OCI-LY7 (cell line): Measurements from ENCODE around the gene MAP3K5. TPM values are rescaled to one million over a fixed set of nuclear protein-coding genes. Genes with fewer than 3 reads are reported as not detected.

Source experiments
- BruUV-seq: library from RNA; stranded (reverse); fragments of 400-500 nt; replicated peaks from 2 replicates; lab custom pipeline; 2021; lab: Mats Ljungman, UMichigan
- CTCF ChIA-PET: fragments of 300-600 bp; sonication (Branson Sonifier 250); formaldehyde crosslinking; loops from one replicate; lab custom pipeline; 2022; ENCODE audit warnings: antibody characterized with exemption; ENCODE audit not compliant: unreplicated experiment; lab: Charles Lee
- POLR2A ChIA-PET: fragments of 300-600 bp; sonication (Branson Sonifier 250); formaldehyde crosslinking; loops from one replicate; lab custom pipeline; 2022; ENCODE audit warnings: antibody characterized with exemption; lab: Charles Lee
- DNase-seq: peaks from one replicate; pipeline ENCODE4 v3.0.0-alpha.2; 2015; ENCODE audit warnings: low spot score
- H2AFZ ChIP-seq: fragments of 200-600 bp; sonication (generic), shearing (Covaris generic); 2 replicates; pipeline ENCODE4 v1.6.1; 2014; ENCODE audit warnings: mild to moderate bottlenecking, antibody characterized with exemption, low read length, moderate library complexity
- H3K27ac ChIP-seq: fragments of 200-600 bp; sonication (generic); 2 replicates; pipeline ENCODE4 v1.5.1; 2014; ENCODE audit warnings: mixed run types, low read depth, mild to moderate bottlenecking, moderate library complexity, low read length, inconsistent platforms; ENCODE audit not compliant: poor library complexity, severe bottlenecking
- H3K36me3 ChIP-seq: fragments of 200-600 bp; sonication (generic); 2 replicates; pipeline ENCODE4 v1.6.1; 2014; ENCODE audit warnings: mild to moderate bottlenecking, antibody characterized with exemption, low read length, moderate library complexity, mixed read lengths; ENCODE audit not compliant: insufficient read depth
- H3K4me1 ChIP-seq: fragments of 200-600 bp; sonication (generic); 2 replicates; pipeline ENCODE4 v1.5.1; 2014; ENCODE audit warnings: mild to moderate bottlenecking, low read length; ENCODE audit not compliant: insufficient read depth, poor library complexity, severe bottlenecking
- H3K4me2 ChIP-seq: fragments of 200-600 bp; sonication (generic); 2 replicates; pipeline ENCODE4 v1.6.1; 2014; ENCODE audit warnings: mild to moderate bottlenecking, low read length
- H3K4me3 ChIP-seq: fragments of 200-600 bp; sonication (generic); 2 replicates; pipeline ENCODE4 v1.5.1; 2014; ENCODE audit warnings: mild to moderate bottlenecking, low read depth, low read length; ENCODE audit not compliant: poor library complexity, severe bottlenecking
- H3K79me2 ChIP-seq: fragments of 200-600 bp; sonication (generic); 2 replicates; pipeline ENCODE4 v1.6.1; 2016; ENCODE audit warnings: low read depth, mild to moderate bottlenecking, low read length, moderate library complexity, mixed read lengths; ENCODE audit not compliant: insufficient read depth
- H3K9me2 ChIP-seq: fragments of 200-600 bp; sonication (generic); 2 replicates; pipeline ENCODE4 v1.6.1; 2016; ENCODE audit warnings: mild to moderate bottlenecking, low read length, mixed read lengths; ENCODE audit not compliant: insufficient read depth
- H3K9me3 ChIP-seq: fragments of 200-600 bp; sonication (generic); 2 replicates; pipeline ENCODE4 v1.6.1; 2014; ENCODE audit warnings: mild to moderate bottlenecking, mixed run types, low read length, mixed read lengths
- H4K20me1 ChIP-seq: fragments of 200-600 bp; sonication (generic); 2 replicates; pipeline ENCODE4 v1.6.1; 2014; ENCODE audit warnings: mild to moderate bottlenecking, antibody characterized with exemption, low read length, moderate library complexity, mixed read lengths; ENCODE audit not compliant: insufficient read depth
- EZH2phosphoT487 ChIP-seq: fragments of 200-600 bp; sonication (generic); IDR thresholded peaks from 2 replicates; pipeline ENCODE4 v1.6.1; 2018; ENCODE audit warnings: low read depth, borderline replicate concordance, mild to moderate bottlenecking, mixed run types, antibody characterized with exemption, low read length, moderate library complexity, mixed read lengths
- intact Hi-C: fragments of 100-400 bp; cut with micrococcal nuclease; formaldehyde crosslinking; loops from one replicate; pipeline ENCODE4 v1.10.0; 2022; ENCODE audit not compliant: unreplicated experiment
- total RNA-seq, 2 experiments: library from RNA; depleted of rRNA in 1 of 2; stranded (reverse); fragments of >200 nt in 1 of 2; shearing (Covaris generic) in 1 of 2; gene quantifications; 2 replicates each; pipeline ENCODE4 v1.2.3, GENCODE V29; 2014 to 2022
- TF ChIP-seq, protein P1 (sequence below): fragments of 200-600 bp; sonication (generic); conservative IDR thresholded peaks from 2 replicates; pipeline ENCODE4 v1.5.1; 2014; ENCODE audit warnings: mild to moderate bottlenecking, antibody characterized with exemption, low read length, moderate library complexity, mixed read lengths

Gene MAP3K5
- total RNA-seq, 2 experiments from 2014 or later: 13.8 to 16.6 TPM

- peaks cover 18% of the 10 kb centered on the region; the same call in 1 of the 2 replicates for H3K79me2 ChIP-seq
- no peak overlapping the region for H3K4me2 ChIP-seq
- H2AFZ ChIP-seq: no peak overlapping the region
- no peak overlapping the region for H3K4me3 ChIP-seq
- ChIA-PET CTCF (no interaction called here), POLR2A (interaction anchor here (0.6 to 2.5 kb wide), 7 partner anchors 8 to 33 kb away, joined by 3 to 10 read pairs (median 6); no protein-coding TSS in a partner anchor)
- peaks cover 14% of the 10 kb centered on the region; the same call in 1 of the 2 replicates for H3K36me3 ChIP-seq
- no peak for TF ChIP-seq EZH2phosphoT487
- TF ChIP-seq, protein P1, sequence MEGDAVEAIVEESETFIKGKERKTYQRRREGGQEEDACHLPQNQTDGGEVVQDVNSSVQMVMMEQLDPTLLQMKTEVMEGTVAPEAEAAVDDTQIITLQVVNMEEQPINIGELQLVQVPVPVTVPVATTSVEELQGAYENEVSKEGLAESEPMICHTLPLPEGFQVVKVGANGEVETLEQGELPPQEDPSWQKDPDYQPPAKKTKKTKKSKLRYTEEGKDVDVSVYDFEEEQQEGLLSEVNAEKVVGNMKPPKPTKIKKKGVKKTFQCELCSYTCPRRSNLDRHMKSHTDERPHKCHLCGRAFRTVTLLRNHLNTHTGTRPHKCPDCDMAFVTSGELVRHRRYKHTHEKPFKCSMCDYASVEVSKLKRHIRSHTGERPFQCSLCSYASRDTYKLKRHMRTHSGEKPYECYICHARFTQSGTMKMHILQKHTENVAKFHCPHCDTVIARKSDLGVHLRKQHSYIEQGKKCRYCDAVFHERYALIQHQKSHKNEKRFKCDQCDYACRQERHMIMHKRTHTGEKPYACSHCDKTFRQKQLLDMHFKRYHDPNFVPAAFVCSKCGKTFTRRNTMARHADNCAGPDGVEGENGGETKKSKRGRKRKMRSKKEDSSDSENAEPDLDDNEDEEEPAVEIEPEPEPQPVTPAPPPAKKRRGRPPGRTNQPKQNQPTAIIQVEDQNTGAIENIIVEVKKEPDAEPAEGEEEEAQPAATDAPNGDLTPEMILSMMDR: no peak
- no peaks in the 10 kb centered on the region for H3K9me2 ChIP-seq
- intact Hi-C loops: loop anchor here (10.0 kb wide), 1 partner anchor 1044 kb away; no protein-coding TSS in a partner anchor
- peaks cover 2% of the 10 kb centered on the region for H3K4me1 ChIP-seq
- DNase-seq: no peak
- no peaks in the 10 kb centered on the region for H3K9me3 ChIP-seq
- no peaks in the 10 kb centered on the region for H4K20me1 ChIP-seq
- no TSS peak for BruUV-seq
- no peak overlapping the region for H3K27ac ChIP-seq
These were observed 81.3 kb downstream of the MAP3K5 start for GRCh38 chr6:136710877-136711552.

DNA sequence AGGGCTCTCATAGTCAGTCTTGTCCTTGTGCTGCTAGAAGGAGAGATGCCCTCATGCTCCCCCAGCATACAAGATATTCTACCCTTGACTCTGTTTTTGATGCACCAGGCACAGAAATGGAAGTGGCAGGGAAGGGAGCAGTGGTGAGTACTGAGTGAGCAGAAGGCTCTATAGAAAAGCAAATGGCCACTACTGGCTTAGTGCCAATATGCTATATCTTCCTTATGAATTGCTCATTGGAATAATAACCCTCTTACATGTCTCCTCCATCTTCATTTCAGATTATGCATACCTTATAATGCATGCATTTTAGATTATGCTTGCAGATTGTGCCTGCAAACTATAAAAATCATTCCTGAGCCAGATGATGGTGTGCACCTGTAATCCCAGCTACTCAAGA, 82.8 kb downstream of the MAP3K5 start:
- no TSS peak for BruUV-seq
- H2AFZ ChIP-seq: no peak overlapping the region
- H3K27ac ChIP-seq: no peak overlapping the region
- H3K4me3 ChIP-seq: no peak overlapping the region
- no peaks in the 10 kb centered on the region for H4K20me1 ChIP-seq
- H3K79me2 ChIP-seq: peaks cover 5% of the 10 kb centered on the region; the same call in 1 of the 2 replicates
- CTCF ChIA-PET: no interaction called here
- intact Hi-C loops: no loop called here
- POLR2A ChIA-PET: interaction anchor here (1.3 kb wide), 1 partner anchor 10 kb away, joined by 6 read pairs; no protein-coding TSS in a partner anchor
- no peaks in the 10 kb centered on the region for H3K4me1 ChIP-seq
- TF ChIP-seq EZH2phosphoT487: no peak
- TF ChIP-seq, protein P1: no peak
- H3K9me3 ChIP-seq: no peaks in the 10 kb centered on the region
- DNase-seq: no peak
- H3K4me2 ChIP-seq: no peak overlapping the region
- peaks cover 14% of the 10 kb centered on the region; the same call in 1 of the 2 replicates for H3K36me3 ChIP-seq
- H3K9me2 ChIP-seq: no peaks in the 10 kb centered on the region

DNA sequence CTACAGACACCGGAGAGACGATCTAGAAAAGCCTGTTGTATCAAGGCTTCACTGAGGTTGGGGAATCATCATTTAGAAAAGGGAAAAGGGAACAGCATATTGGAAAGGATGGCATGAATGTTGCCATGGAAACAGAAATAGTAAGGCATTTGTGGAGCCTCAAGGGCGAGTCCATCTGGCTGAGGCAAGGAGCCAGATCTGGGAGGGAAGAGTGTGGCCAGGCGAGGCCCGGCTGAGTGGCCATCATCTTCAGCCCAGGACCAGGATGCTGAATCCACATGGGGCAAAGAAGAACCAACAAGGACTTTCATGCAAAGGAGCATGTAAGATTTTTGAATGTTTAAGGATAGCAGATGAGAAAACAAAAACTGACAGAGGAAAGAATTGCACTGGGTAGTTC, 85.8 kb downstream of the MAP3K5 start:
- no peaks in the 10 kb centered on the region for H3K36me3 ChIP-seq
- no peak overlapping the region for H2AFZ ChIP-seq
- TF ChIP-seq EZH2phosphoT487: no peak
- TF ChIP-seq, protein P1: no peak
- BruUV-seq: no TSS peak
- H3K27ac ChIP-seq: no peak overlapping the region
- peaks cover 12% of the 10 kb centered on the region for H3K4me1 ChIP-seq
- H3K4me2 ChIP-seq: no peak overlapping the region
- H3K79me2 ChIP-seq: no peaks in the 10 kb centered on the region
- POLR2A ChIA-PET: interaction anchor here (0.7 to 1.9 kb wide), 7 partner anchors 10 to 85 kb away, joined by 3 to 7 read pairs (median 3); partner anchors contain the start of gene MAP3K5
- H3K9me3 ChIP-seq: no peaks in the 10 kb centered on the region
- intact Hi-C loops: no loop called here
- no peaks in the 10 kb centered on the region for H3K9me2 ChIP-seq
- H4K20me1 ChIP-seq: no peaks in the 10 kb centered on the region
- no peak overlapping the region for H3K4me3 ChIP-seq
- no peak for DNase-seq
- CTCF ChIA-PET: no interaction called here
